K562 (cell line): ENCODE results near the gene WNT7A. TPM values are rescaled to one million over a fixed set of nuclear protein-coding genes. Genes with fewer than 3 reads are reported as not detected.

Experiments used
- ADNP ChIP-seq: fragments of 200-800 bp; sonication (Bioruptor generic); IDR thresholded peaks from 2 replicates; pipeline ENCODE4 v1.6.1; 2016; ENCODE audit warnings: missing genetic modification characterization, missing compliant biosample characterization
- BRD4 ChIP-seq: fragments of 200-600 bp; sonication (generic); IDR thresholded peaks from 2 replicates; pipeline ENCODE4 v1.6.1; 2017; ENCODE audit warnings: inconsistent platforms
- CBFA2T2 ChIP-seq: fragments of 450-650 bp; conservative IDR thresholded peaks from 2 replicates; pipeline ENCODE4 v1.6.1; 2017; ENCODE audit warnings: mild to moderate bottlenecking
- CXXC5 ChIP-seq: fragments of 250-450 bp; sonication (Bioruptor Pico); IDR thresholded peaks from 2 replicates; pipeline ENCODE4 v1.8.0; 2022; ENCODE audit warnings: inconsistent platforms, mild to moderate bottlenecking, moderate library complexity
- FOSL1 ChIP-seq: fragments of 200-800 bp; sonication (Bioruptor generic); conservative IDR thresholded peaks from 2 replicates; pipeline ENCODE4 v1.6.1; 2016; ENCODE audit warnings: missing genetic modification characterization, missing compliant biosample characterization
- HEY1 ChIP-seq: fragments of 250-450 bp; sonication (Bioruptor Pico); IDR thresholded peaks from 2 replicates; pipeline ENCODE4 v1.5.0; 2020; ENCODE audit warnings: mild to moderate bottlenecking, moderate library complexity, borderline replicate concordance
- JUN ChIP-seq, 2 experiments: sonication (generic) in 1 of 2; formaldehyde crosslinking in 1 of 2; IDR thresholded peaks; 2 replicates each; pipeline versions ENCODE4 v1.6.1 to v1.8.0; 2012 to 2022; ENCODE audit warnings: borderline replicate concordance in 2 of 2, mild to moderate bottlenecking in 2 of 2, improper control_type of control experiment in 1 of 2, low read depth in 1 of 2, low read length in 1 of 2, missing genetic modification reagents in 1 of 2
- NFIC ChIP-seq: fragments of 450-650 bp; IDR thresholded peaks from 2 replicates; pipeline ENCODE4 v1.6.1; 2017; ENCODE audit warnings: mild to moderate bottlenecking, inconsistent platforms
- NR2F6 ChIP-seq: fragments of 450-650 bp; formaldehyde crosslinking; IDR thresholded peaks from 2 replicates; pipeline ENCODE4 v1.4.0; 2020; ENCODE audit warnings: mild to moderate bottlenecking
- PCBP1 ChIP-seq: fragments of 200-400 bp; formaldehyde crosslinking; IDR thresholded peaks from 2 replicates; pipeline ENCODE4 v1.6.1; 2018; ENCODE audit warnings: mild to moderate bottlenecking, low read depth, low read length; ENCODE audit not compliant: poor library complexity, severe bottlenecking
- SMARCB1 ChIP-seq: IDR thresholded peaks from 2 replicates; pipeline ENCODE4 v1.6.1; 2011; ENCODE audit warnings: improper control_type of control experiment, low read depth; ENCODE audit not compliant: insufficient read length
- SPI1 ChIP-seq: IDR thresholded peaks from 2 replicates; pipeline ENCODE4 v1.6.1; 2011; ENCODE audit warnings: low read depth, low read length, control low read depth, borderline replicate concordance
- ZC3H4 ChIP-seq: sonication (generic); formaldehyde crosslinking; IDR thresholded peaks from 2 replicates; pipeline ENCODE4 v1.9.0; 2021; ENCODE audit warnings: missing genetic modification reagents, borderline replicate concordance
- ZNF133 ChIP-seq: fragments of 250-450 bp; sonication (Bioruptor Pico); IDR thresholded peaks from 2 replicates; pipeline ENCODE4 v1.4.0; 2020; ENCODE audit warnings: mild to moderate bottlenecking
- ZNF134 ChIP-seq: fragments of 250-450 bp; sonication (Bioruptor Pico); conservative IDR thresholded peaks from 2 replicates; pipeline ENCODE4 v1.4.0; 2020
- ZNF24 ChIP-seq: fragments of 450-650 bp; IDR thresholded peaks from 2 replicates; pipeline ENCODE4 v1.6.1; 2016
- polyA plus RNA-seq, 8 experiments: library from polyadenylated mRNA; depleted of rRNA in 4 of 8; stranded (reverse) in 5 of 8; unstranded in 3 of 8; fragments of >200 nt; fragmentation: Nextera tagmentation in 2 of 8; fragmentation: Illumina TruSeq in 1 of 8; extraction: Ambion mirVana in 2 of 8; extraction: Trizol in 1 of 8; gene quantifications; 2 replicates each; pipeline versions ENCODE4 v1.2.1 to v1.2.3, GENCODE V29; 2011 to 2014; ENCODE audit warnings: inconsistent platforms in 1 of 8, missing spikeins in 1 of 8
- total RNA-seq, 7 experiments: library from RNA; depleted of rRNA in 6 of 7; stranded (reverse); fragments of >200 nt in 6 of 7; fragmentation: Illumina TruSeq in 2 of 7; extraction: Trizol in 2 of 7; gene quantifications; 2 replicates each; pipeline versions ENCODE4 v1.2.1 to v1.2.3, GENCODE V29; 2011 to 2021; ENCODE audit warnings: low replicate concordance in 1 of 7
- TF ChIP-seq, protein P1 (sequence below), 3 experiments: IDR thresholded peaks in 2 of 3; conservative IDR thresholded peaks in 1 of 3; 2 replicates each; pipeline ENCODE4 v1.5.1; 2011 to 2012; ENCODE audit warnings: low read length in 3 of 3, mild to moderate bottlenecking in 3 of 3, control low read depth in 2 of 3, improper control_type of control experiment in 1 of 3, inconsistent platforms in 1 of 3, low read depth in 1 of 3, mixed read lengths in 1 of 3, moderate library complexity in 1 of 3; ENCODE audit not compliant: insufficient read depth in 2 of 3
- TF ChIP-seq, protein P2 (sequence below): sonication (generic); formaldehyde crosslinking; IDR thresholded peaks from 2 replicates; pipeline ENCODE4 v1.9.0; 2022; ENCODE audit warnings: mild to moderate bottlenecking, missing genetic modification reagents

The WNT7A gene
- total and polyA plus RNA-seq, 9 of the 15 experiments (the other 6 are each of a cell fraction or from before 2014, with no cell fraction given), result 0.03 TPM; not detected in 8

DNA sequence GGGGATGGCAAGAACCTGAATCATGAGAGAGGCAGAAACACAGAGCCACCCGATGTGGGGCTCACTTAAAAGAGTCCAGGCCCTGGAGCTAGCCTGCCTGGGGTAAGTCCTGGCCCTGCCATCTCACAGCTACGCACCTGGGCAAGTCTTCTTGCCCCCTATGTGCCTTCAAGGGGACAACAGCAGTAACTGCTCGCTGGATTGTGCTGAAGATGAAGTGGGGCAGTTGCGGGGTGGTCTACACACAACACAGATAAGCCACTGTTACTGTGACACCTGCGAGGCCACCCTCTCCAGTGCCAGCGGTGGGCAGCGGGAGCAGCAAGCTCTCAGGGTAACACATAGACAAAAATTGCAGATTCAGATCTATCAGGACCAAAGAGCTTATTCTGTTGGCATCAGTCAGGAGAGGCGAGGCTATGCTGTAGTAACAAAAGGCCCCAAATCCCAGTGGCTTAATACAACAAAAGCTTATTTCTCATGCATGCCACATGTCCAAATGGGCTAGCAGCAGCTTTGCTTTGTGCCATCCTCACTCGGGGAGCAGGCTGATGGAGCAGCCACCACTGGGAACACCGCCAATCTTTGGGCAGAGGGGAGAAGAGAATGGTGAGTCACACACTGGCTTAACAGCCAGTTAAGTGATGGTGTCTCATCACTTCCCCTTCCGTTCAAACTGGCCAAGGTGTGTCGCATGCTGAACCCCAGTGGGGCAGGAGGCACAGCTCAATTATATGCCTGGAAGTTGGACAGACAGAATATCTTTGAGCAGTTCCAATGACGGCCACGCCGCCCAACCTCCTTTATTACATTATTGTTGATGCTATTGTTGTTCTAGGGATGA is 78.3 kb downstream of the WNT7A start (continued):
- TF ChIP-seq, protein P1, sequence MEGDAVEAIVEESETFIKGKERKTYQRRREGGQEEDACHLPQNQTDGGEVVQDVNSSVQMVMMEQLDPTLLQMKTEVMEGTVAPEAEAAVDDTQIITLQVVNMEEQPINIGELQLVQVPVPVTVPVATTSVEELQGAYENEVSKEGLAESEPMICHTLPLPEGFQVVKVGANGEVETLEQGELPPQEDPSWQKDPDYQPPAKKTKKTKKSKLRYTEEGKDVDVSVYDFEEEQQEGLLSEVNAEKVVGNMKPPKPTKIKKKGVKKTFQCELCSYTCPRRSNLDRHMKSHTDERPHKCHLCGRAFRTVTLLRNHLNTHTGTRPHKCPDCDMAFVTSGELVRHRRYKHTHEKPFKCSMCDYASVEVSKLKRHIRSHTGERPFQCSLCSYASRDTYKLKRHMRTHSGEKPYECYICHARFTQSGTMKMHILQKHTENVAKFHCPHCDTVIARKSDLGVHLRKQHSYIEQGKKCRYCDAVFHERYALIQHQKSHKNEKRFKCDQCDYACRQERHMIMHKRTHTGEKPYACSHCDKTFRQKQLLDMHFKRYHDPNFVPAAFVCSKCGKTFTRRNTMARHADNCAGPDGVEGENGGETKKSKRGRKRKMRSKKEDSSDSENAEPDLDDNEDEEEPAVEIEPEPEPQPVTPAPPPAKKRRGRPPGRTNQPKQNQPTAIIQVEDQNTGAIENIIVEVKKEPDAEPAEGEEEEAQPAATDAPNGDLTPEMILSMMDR (IDR thresholded peaks at IDR 0.05 in 2 of 3, conservative IDR thresholded peaks at IDR 0.05 in 1 of 3; ENCODE audit: insufficient read depth in 2 of 3, low read depth in 1 of 3, low read length in 3 of 3), result no peak
- peak; percentile 42 for TF ChIP-seq FOSL1 (tag)
- no peak for TF ChIP-seq ZNF24
- no peak for TF ChIP-seq BRD4
- no peak for TF ChIP-seq ZNF134 (CRISPR knock-in tag)
- no peak for TF ChIP-seq NR2F6
- 0 out of 2 replicates have a peak, but pooled peaks have one; percentile 19 for TF ChIP-seq SPI1
- no peak for TF ChIP-seq CBFA2T2
- no peak for TF ChIP-seq CXXC5 (CRISPR knock-in tag)
- no peak for TF ChIP-seq ZNF133 (CRISPR knock-in tag)
- TF ChIP-seq JUN (IDR thresholded peaks at IDR 0.05; ENCODE audit: borderline replicate concordance, low read depth, low read length), result no peak
- no peak for TF ChIP-seq JUN (CRISPR knock-in tag; IDR thresholded peaks at IDR 0.05; ENCODE audit: borderline replicate concordance)
- no peak for TF ChIP-seq HEY1 (CRISPR knock-in tag)
- TF ChIP-seq, protein P2, sequence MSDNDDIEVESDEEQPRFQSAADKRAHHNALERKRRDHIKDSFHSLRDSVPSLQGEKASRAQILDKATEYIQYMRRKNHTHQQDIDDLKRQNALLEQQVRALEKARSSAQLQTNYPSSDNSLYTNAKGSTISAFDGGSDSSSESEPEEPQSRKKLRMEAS (CRISPR knock-in tag), result peak; percentile 23; the same call in 1 of the 2 replicates
- no peak for TF ChIP-seq ZC3H4
- no peak for TF ChIP-seq SMARCB1
- TF ChIP-seq ADNP (tag), result no peak
- TF ChIP-seq PCBP1, result no peak
- 0 out of 2 replicates have a peak, but pooled peaks have one; percentile 14 for TF ChIP-seq NFIC
